Measurements from ENCODE around the gene RGS3.

- TF ChIP-seq CTCF (IDR thresholded peaks at IDR 0.05; ENCODE audit: insufficient read depth, low read length) (no peak), POLR2AphosphoS5 (IDR thresholded peaks at IDR 0.05; ENCODE audit: low read depth) (no peak)
Measured at GRCh38 chr9:113528811-113529210, 65.3 kb downstream of the RGS3 start.
